ENCODE measurements around the gene PCBP2. TPM values are rescaled to one million over a fixed set of nuclear protein-coding genes. Genes with fewer than 3 reads are reported as not detected.

PCBP2 gene
- total and polyA plus RNA-seq, 2 donors (not counting 3 experiments of a cell fraction or from before 2014, with no cell fraction given), result 526 to 995 TPM

DNA sequence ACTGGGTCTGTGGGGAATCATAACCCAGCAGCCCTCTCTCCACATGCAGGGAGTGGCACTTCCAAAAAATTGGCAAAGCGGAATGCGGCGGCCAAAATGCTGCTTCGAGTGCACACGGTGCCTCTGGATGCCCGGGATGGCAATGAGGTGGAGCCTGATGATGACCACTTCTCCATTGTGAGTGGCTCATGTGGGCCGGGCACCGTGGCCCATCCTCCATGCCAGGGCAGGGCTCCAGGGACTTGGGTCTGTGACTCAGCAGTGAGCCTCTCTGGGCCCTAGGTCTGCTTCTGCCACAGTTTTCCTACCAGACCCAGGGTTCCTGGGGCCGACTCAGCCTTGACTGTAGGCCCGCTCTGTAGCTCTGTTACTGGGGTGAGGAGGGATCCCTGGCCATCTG is 53.2 kb downstream of the PCBP2 start:
- BruUV-seq (replicated peaks), result no TSS peak
- intact Hi-C loops (cut with micrococcal nuclease), result no loop called here
- no peaks in the 10 kb centered on the region for H3K9me1 ChIP-seq (replicated peaks; ENCODE audit: control insufficient read depth, extremely low read depth, insufficient read depth, low read length)
- peaks cover 0 to 30% of the 10 kb centered on the region in 2 experiments for H3K36me3 ChIP-seq (ENCODE audit: control insufficient read depth in 2 of 2, extremely low read depth in 1 of 2, insufficient read depth in 2 of 2, low read length in 2 of 2)
- POLR2A ChIA-PET, result no interaction called here
- H3K4me2 ChIP-seq (ENCODE audit: insufficient read depth, low read length), result no peak overlapping the region
- no peak overlapping the region for H3K9ac ChIP-seq (replicated peaks; ENCODE audit: extremely low read depth, insufficient read depth, low read length)
- no peak for TF ChIP-seq POLR2A (IDR thresholded peaks at IDR 0.05; ENCODE audit: low read depth, low read length)
- TF ChIP-seq FOS (IDR thresholded peaks at IDR 0.05; ENCODE audit: borderline replicate concordance, insufficient read depth, low read length), result no peak
- no peak for TF ChIP-seq JUN (IDR thresholded peaks at IDR 0.05; ENCODE audit: borderline replicate concordance, insufficient read depth, insufficient read length, low read depth)
- TF ChIP-seq GATA2 (IDR thresholded peaks at IDR 0.05; ENCODE audit: insufficient read depth, insufficient read length, low read depth, low read length), result no peak
- no peak for TF ChIP-seq EZH2 (IDR thresholded peaks at IDR 0.05; ENCODE audit: borderline replicate concordance, low read depth, low read length, severe bottlenecking)
- TF ChIP-seq MYC (IDR thresholded peaks at IDR 0.05; ENCODE audit: low read depth, low read length), result no peak
- TF ChIP-seq, protein P1, sequence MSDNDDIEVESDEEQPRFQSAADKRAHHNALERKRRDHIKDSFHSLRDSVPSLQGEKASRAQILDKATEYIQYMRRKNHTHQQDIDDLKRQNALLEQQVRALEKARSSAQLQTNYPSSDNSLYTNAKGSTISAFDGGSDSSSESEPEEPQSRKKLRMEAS (IDR thresholded peaks at IDR 0.05; ENCODE audit: insufficient read depth, insufficient read length), result no peak
- no peak for TF ChIP-seq POLR2AphosphoS5 (IDR thresholded peaks at IDR 0.05; ENCODE audit: insufficient read depth, low read depth, low read length)
- TF ChIP-seq, protein P2, sequence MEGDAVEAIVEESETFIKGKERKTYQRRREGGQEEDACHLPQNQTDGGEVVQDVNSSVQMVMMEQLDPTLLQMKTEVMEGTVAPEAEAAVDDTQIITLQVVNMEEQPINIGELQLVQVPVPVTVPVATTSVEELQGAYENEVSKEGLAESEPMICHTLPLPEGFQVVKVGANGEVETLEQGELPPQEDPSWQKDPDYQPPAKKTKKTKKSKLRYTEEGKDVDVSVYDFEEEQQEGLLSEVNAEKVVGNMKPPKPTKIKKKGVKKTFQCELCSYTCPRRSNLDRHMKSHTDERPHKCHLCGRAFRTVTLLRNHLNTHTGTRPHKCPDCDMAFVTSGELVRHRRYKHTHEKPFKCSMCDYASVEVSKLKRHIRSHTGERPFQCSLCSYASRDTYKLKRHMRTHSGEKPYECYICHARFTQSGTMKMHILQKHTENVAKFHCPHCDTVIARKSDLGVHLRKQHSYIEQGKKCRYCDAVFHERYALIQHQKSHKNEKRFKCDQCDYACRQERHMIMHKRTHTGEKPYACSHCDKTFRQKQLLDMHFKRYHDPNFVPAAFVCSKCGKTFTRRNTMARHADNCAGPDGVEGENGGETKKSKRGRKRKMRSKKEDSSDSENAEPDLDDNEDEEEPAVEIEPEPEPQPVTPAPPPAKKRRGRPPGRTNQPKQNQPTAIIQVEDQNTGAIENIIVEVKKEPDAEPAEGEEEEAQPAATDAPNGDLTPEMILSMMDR (IDR thresholded peaks at IDR 0.05; ENCODE audit: extremely low read depth in 1 of 2, insufficient read depth in 1 of 2, low read depth in 1 of 2, low read length in 2 of 2), result no peak
- H3K79me2 ChIP-seq (ENCODE audit: control insufficient read depth, insufficient read depth, low read length), result peaks cover 9% of the 10 kb centered on the region
- H3K27me3 ChIP-seq (ENCODE audit: control insufficient read depth in 2 of 2, insufficient read depth in 2 of 2, low read length in 2 of 2), result no peaks in the 10 kb centered on the region
- DNase-seq (ENCODE audit: low read depth, low spot score) (no peak), FAIRE-seq (no peak)
- dilution Hi-C loops (cut with MboI; ENCODE audit: extremely low pct_ligation_motif_present, low sequenced_read_pairs), result no loop called here
- H4K20me1 ChIP-seq (replicated peaks; ENCODE audit: control insufficient read depth, extremely low read depth, insufficient read depth, low read length), result no peaks in the 10 kb centered on the region
- no peak overlapping the region for H2AFZ ChIP-seq (ENCODE audit: low read depth, low read length)
- H3K4me3 ChIP-seq (replicated peaks in 1 of 3; ENCODE audit: insufficient read depth in 1 of 3, low read depth in 1 of 3, low read length in 3 of 3), result no peak overlapping the region
- H3K27ac ChIP-seq (ENCODE audit: insufficient read depth, low read depth, low read length), result no peak overlapping the region
- CTCF ChIA-PET, result interaction anchor here (1.0 to 2.5 kb wide), 3 partner anchors 12 to 153 kb away, joined by 3 to 7 read pairs (median 3); no protein-coding TSS in a partner anchor
- H3K9me3 ChIP-seq (replicated peaks; ENCODE audit: control insufficient read depth, insufficient read depth, low read length), result no peaks in the 10 kb centered on the region
- peaks cover 23% of the 10 kb centered on the region for H3K4me1 ChIP-seq (ENCODE audit: control insufficient read depth, extremely low read depth, insufficient read depth, low read length)

Data from endothelial cell of umbilical vein (primary cell).